OCI-LY1 (cell line): ENCODE measurements around the gene ZBTB7C.

Source experiments
- H2AFZ ChIP-seq: fragments of 200-600 bp; sonication (generic), shearing (Covaris generic); 2 replicates; pipeline ENCODE4 v1.6.0; 2014; ENCODE audit warnings: antibody characterized with exemption, mild to moderate bottlenecking, low read length
- H3F3A ChIP-seq: fragments of 200-600 bp; sonication (generic), shearing (Covaris generic); 2 replicates; pipeline ENCODE4 v1.6.0; 2014; ENCODE audit warnings: mild to moderate bottlenecking, antibody characterized with exemption, low read length, moderate library complexity; ENCODE audit not compliant: insufficient read depth
- H3K27ac ChIP-seq: fragments of 200-600 bp; sonication (generic); 2 replicates; pipeline ENCODE4 v1.5.1; 2014; ENCODE audit warnings: low read length, mixed run types, mild to moderate bottlenecking, low read depth; ENCODE audit not compliant: poor library complexity, severe bottlenecking
- H3K27me3 ChIP-seq: fragments of 200-600 bp; sonication (generic); 2 replicates; pipeline ENCODE4 v1.6.0; 2014; ENCODE audit warnings: antibody characterized with exemption, mild to moderate bottlenecking, low read length, moderate library complexity; ENCODE audit not compliant: insufficient read depth
- H3K36me3 ChIP-seq: fragments of 200-600 bp; sonication (generic); 2 replicates; pipeline ENCODE4 v1.6.1; 2014; ENCODE audit warnings: mild to moderate bottlenecking, antibody characterized with exemption, low read length, moderate library complexity, mixed read lengths; ENCODE audit not compliant: insufficient read depth
- H3K4me1 ChIP-seq: fragments of 200-600 bp; sonication (generic); 2 replicates; pipeline ENCODE4 v1.5.1; 2014; ENCODE audit warnings: mild to moderate bottlenecking, low read length, moderate library complexity; ENCODE audit not compliant: insufficient read depth, severe bottlenecking
- H3K4me2 ChIP-seq: fragments of 200-600 bp; sonication (generic), shearing (Covaris generic); 2 replicates; pipeline ENCODE4 v1.6.1; 2014; ENCODE audit warnings: low read length
- H3K4me3 ChIP-seq: fragments of 200-600 bp; sonication (generic); 2 replicates; pipeline ENCODE4 v1.5.1; 2014; ENCODE audit warnings: low read length, low read depth, mild to moderate bottlenecking, mixed read lengths; ENCODE audit not compliant: poor library complexity, severe bottlenecking
- H3K79me2 ChIP-seq: fragments of 200-600 bp; shearing (Covaris generic); 2 replicates; pipeline ENCODE4 v1.6.1; 2016; ENCODE audit warnings: mixed run types, low read length, mixed read lengths; ENCODE audit not compliant: insufficient read depth
- H3K9ac ChIP-seq: fragments of 200-600 bp; sonication (generic), shearing (Covaris generic); 2 replicates; pipeline ENCODE4 v1.6.1; 2014; ENCODE audit warnings: mild to moderate bottlenecking, low read length, mixed read lengths
- H3K9me2 ChIP-seq: fragments of 200-600 bp; sonication (generic), shearing (Covaris generic); 2 replicates; pipeline ENCODE4 v1.6.1; 2014; ENCODE audit warnings: low read depth, mild to moderate bottlenecking, low read length, mixed read lengths
- H3K9me3 ChIP-seq: fragments of 200-600 bp; shearing (Covaris generic); 2 replicates; pipeline ENCODE4 v1.6.1; 2014; ENCODE audit warnings: low read length, mixed read lengths
- H4K20me1 ChIP-seq: fragments of 200-600 bp; sonication (generic), shearing (Covaris generic); 2 replicates; pipeline ENCODE4 v1.6.0; 2016; ENCODE audit warnings: mild to moderate bottlenecking, low read length; ENCODE audit not compliant: insufficient read depth
- EZH2 ChIP-seq: fragments of 200-600 bp; sonication (generic), shearing (Covaris generic); IDR thresholded peaks from 2 replicates; pipeline ENCODE4 v1.8.0; 2017; ENCODE audit warnings: borderline replicate concordance, mixed run types, mild to moderate bottlenecking, antibody characterized with exemption, low read length, moderate library complexity, mixed read lengths
- TF ChIP-seq, protein P1 (sequence below): fragments of 200-600 bp; sonication (generic), shearing (Covaris generic); IDR thresholded peaks from 2 replicates; pipeline ENCODE4 v1.5.1; 2017; ENCODE audit warnings: mild to moderate bottlenecking, antibody characterized with exemption, low read length, moderate library complexity, mixed read lengths

The ZBTB7C gene

GRCh38 chr18:48442761-48443160 is 33.6 kb upstream of the ZBTB7C start:
- Histone ChIP-seq H3K27ac (no peak overlapping the region), H3K9me2 (no peaks in the 10 kb centered on the region), H3K4me1 (no peaks in the 10 kb centered on the region), H3F3A (no peaks in the 10 kb centered on the region), H3K9ac (no peak overlapping the region), H3K4me2 (no peak overlapping the region), H3K4me3 (no peak overlapping the region), H3K27me3 (no peaks in the 10 kb centered on the region), H3K36me3 (no peaks in the 10 kb centered on the region), H2AFZ (no peak overlapping the region), H4K20me1 (no peaks in the 10 kb centered on the region), H3K9me3 (no peaks in the 10 kb centered on the region), H3K79me2 (no peaks in the 10 kb centered on the region)
- TF ChIP-seq, protein P1, sequence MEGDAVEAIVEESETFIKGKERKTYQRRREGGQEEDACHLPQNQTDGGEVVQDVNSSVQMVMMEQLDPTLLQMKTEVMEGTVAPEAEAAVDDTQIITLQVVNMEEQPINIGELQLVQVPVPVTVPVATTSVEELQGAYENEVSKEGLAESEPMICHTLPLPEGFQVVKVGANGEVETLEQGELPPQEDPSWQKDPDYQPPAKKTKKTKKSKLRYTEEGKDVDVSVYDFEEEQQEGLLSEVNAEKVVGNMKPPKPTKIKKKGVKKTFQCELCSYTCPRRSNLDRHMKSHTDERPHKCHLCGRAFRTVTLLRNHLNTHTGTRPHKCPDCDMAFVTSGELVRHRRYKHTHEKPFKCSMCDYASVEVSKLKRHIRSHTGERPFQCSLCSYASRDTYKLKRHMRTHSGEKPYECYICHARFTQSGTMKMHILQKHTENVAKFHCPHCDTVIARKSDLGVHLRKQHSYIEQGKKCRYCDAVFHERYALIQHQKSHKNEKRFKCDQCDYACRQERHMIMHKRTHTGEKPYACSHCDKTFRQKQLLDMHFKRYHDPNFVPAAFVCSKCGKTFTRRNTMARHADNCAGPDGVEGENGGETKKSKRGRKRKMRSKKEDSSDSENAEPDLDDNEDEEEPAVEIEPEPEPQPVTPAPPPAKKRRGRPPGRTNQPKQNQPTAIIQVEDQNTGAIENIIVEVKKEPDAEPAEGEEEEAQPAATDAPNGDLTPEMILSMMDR: no peak
- no peak for TF ChIP-seq EZH2

DNA sequence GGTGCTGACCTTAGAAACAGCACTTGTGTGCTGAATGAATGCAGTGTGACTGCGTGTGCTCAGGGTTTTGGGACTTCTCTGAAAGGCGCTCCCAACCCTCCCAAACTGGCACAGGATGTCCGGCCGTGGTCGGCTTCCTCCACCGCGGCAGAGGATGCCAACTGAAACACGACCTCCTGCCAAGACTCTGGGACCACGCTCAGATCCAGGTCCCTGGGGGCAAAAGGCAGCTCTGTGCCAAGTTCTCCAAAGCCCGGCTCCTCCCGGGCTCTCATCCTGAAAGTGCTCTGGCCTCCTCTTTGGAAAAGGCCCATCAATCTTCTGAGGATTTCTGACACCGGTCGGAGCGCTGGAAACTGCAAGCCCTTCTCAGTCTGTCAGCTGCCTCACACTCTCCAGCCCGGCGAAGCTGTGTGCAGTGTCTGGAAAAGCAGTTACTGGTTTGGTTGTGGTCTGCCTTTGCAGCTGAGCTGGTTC is 32.3 kb upstream of the ZBTB7C start:
- Histone ChIP-seq H3K4me2 (no peak overlapping the region), H3K27ac (no peak overlapping the region), H3K27me3 (no peaks in the 10 kb centered on the region), H3K9me3 (no peaks in the 10 kb centered on the region), H3K79me2 (no peaks in the 10 kb centered on the region), H3K9me2 (no peaks in the 10 kb centered on the region), H3F3A (no peaks in the 10 kb centered on the region), H2AFZ (no peak overlapping the region), H3K9ac (no peak overlapping the region), H3K36me3 (no peaks in the 10 kb centered on the region), H3K4me1 (no peaks in the 10 kb centered on the region), H4K20me1 (no peaks in the 10 kb centered on the region), H3K4me3 (no peak overlapping the region)
- TF ChIP-seq EZH2: no peak
- TF ChIP-seq, protein P1: no peak

DNA sequence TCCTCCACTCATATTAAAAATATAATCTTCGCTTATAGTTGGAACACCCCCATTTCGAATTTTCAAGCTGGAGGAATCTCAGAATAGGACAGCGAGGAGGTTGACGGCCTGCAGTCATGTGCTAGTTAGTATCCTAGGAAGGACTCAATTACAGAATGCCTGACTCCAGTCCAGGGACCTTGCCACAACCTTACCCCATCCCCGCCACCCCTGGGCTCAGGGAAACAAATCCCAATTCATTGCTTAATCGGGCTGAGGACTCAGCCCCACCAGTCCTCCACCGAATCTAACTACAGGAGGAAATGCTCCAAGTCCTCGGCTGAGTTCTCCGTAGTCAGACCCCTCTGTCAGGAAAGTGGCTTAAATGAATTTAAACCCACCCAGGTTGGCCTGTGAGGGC is 31.7 kb upstream of the ZBTB7C start:
- Histone ChIP-seq H3K9me2 (no peaks in the 10 kb centered on the region), H2AFZ (no peak overlapping the region), H3K79me2 (no peaks in the 10 kb centered on the region), H3F3A (no peaks in the 10 kb centered on the region), H4K20me1 (no peaks in the 10 kb centered on the region), H3K27me3 (no peaks in the 10 kb centered on the region), H3K9ac (no peak overlapping the region), H3K4me3 (no peak overlapping the region), H3K36me3 (no peaks in the 10 kb centered on the region), H3K4me2 (no peak overlapping the region), H3K4me1 (no peaks in the 10 kb centered on the region), H3K27ac (no peak overlapping the region), H3K9me3 (no peaks in the 10 kb centered on the region)
- TF ChIP-seq EZH2: no peak
- TF ChIP-seq, protein P1: no peak
